GM23248 (cell line): ENCODE measurements around the gene MINDY4B.

Experiments used
- EZH2 ChIP-seq: fragments of 200-600 bp; sonication (generic); IDR thresholded peaks from 2 replicates; pipeline ENCODE4 v1.6.1; 2018; ENCODE audit warnings: antibody characterized with exemption, mild to moderate bottlenecking; ENCODE audit not compliant: insufficient read depth, poor library complexity, severe bottlenecking
- EZH2phosphoT487 ChIP-seq: fragments of 200-600 bp; sonication (generic); IDR thresholded peaks from 2 replicates; pipeline ENCODE4 v1.6.1; 2018; ENCODE audit warnings: antibody characterized with exemption, moderate library complexity, mild to moderate bottlenecking, low read depth; ENCODE audit not compliant: insufficient read depth

- TF ChIP-seq EZH2, result no peak
- no peak for TF ChIP-seq EZH2phosphoT487
These were observed 8.1 kb upstream of the MINDY4B start for GRCh38 chr3:150913133-150913922.
